HepG2 (cell line): ENCODE measurements around the gene RING1. TPM values are rescaled to one million over a fixed set of nuclear protein-coding genes. Genes with fewer than 3 reads are reported as not detected.

Source experiments
- EP300 ChIP-seq, 3 experiments: sonication (generic) in 1 of 3; formaldehyde crosslinking in 1 of 3; IDR thresholded peaks; 2 replicates each; pipeline versions ENCODE4 v1.5.1 to v1.6.1; 2011 to 2020; ENCODE audit warnings: low read depth in 2 of 3, low read length in 2 of 3, borderline replicate concordance in 1 of 3, improper control_type of control experiment in 1 of 3, mild to moderate bottlenecking in 1 of 3, missing genetic modification reagents in 1 of 3, moderate library complexity in 1 of 3
- GPBP1L1 ChIP-seq: sonication (generic); formaldehyde crosslinking; IDR thresholded peaks from 2 replicates; pipeline ENCODE4 v1.5.0; 2020; ENCODE audit warnings: mild to moderate bottlenecking, missing genetic modification reagents
- HDAC1 ChIP-seq: sonication (generic); formaldehyde crosslinking; IDR thresholded peaks from 2 replicates; pipeline ENCODE4 v1.5.1; 2020; ENCODE audit warnings: mild to moderate bottlenecking, missing genetic modification reagents
- HNRNPL ChIP-seq: fragments of 200-400 bp; formaldehyde crosslinking; IDR thresholded peaks from 2 replicates; pipeline ENCODE4 v1.6.1; 2017; ENCODE audit warnings: mild to moderate bottlenecking, low read depth, low read length
- HNRNPUL1 ChIP-seq: fragments of 200-400 bp; formaldehyde crosslinking; IDR thresholded peaks from 2 replicates; pipeline ENCODE4 v1.6.1; 2017; ENCODE audit warnings: low read depth, mild to moderate bottlenecking, low read length, moderate library complexity
- KLF11 ChIP-seq: IDR thresholded peaks from 2 replicates; pipeline ENCODE4 v1.6.1; 2016; ENCODE audit warnings: missing compliant biosample characterization
- KLF13 ChIP-seq: sonication (generic); formaldehyde crosslinking; IDR thresholded peaks from 2 replicates; pipeline ENCODE4 v1.4.0; 2020; ENCODE audit warnings: mild to moderate bottlenecking, missing genetic modification reagents
- MNT ChIP-seq: fragments of 450-650 bp; IDR thresholded peaks from 2 replicates; pipeline ENCODE4 v1.6.1; 2016
- NR1H2 ChIP-seq: sonication (generic); formaldehyde crosslinking; IDR thresholded peaks from 2 replicates; pipeline ENCODE4 v1.8.1; 2022; ENCODE audit warnings: low read depth, missing genetic modification reagents, borderline replicate concordance
- RBFOX2 ChIP-seq: fragments of 200-400 bp; formaldehyde crosslinking; IDR thresholded peaks from 2 replicates; pipeline ENCODE4 v1.6.1; 2017; ENCODE audit warnings: low read depth, mild to moderate bottlenecking, low read length
- RELA ChIP-seq: sonication (generic); formaldehyde crosslinking; IDR thresholded peaks from 2 replicates; pipeline ENCODE4 v1.4.0; 2020; ENCODE audit warnings: missing genetic modification reagents
- REPIN1 ChIP-seq: sonication (generic); formaldehyde crosslinking; IDR thresholded peaks from 2 replicates; pipeline ENCODE4 v1.8.0; 2022; ENCODE audit warnings: missing genetic modification reagents, low read depth, mild to moderate bottlenecking, borderline replicate concordance
- SIX1 ChIP-seq: sonication (generic); formaldehyde crosslinking; IDR thresholded peaks from 2 replicates; pipeline ENCODE4 v1.4.0; 2020; ENCODE audit warnings: missing genetic modification reagents, borderline replicate concordance
- SOX5 ChIP-seq: IDR thresholded peaks from 2 replicates; pipeline ENCODE4 v1.6.1; 2016; ENCODE audit warnings: borderline replicate concordance
- XRCC5 ChIP-seq: fragments of 200-400 bp; formaldehyde crosslinking; optimal IDR thresholded peaks from 2 replicates; pipeline ENCODE3; 2017; ENCODE audit warnings: mild to moderate bottlenecking, low read length
- ZMAT3 ChIP-seq: sonication (generic); formaldehyde crosslinking; conservative IDR thresholded peaks from 2 replicates; pipeline ENCODE4 v1.7.0; 2021; ENCODE audit warnings: missing genetic modification reagents
- ZNF138 ChIP-seq: sonication (generic); formaldehyde crosslinking; IDR thresholded peaks from 2 replicates; pipeline ENCODE4 v1.5.0; 2020; ENCODE audit warnings: mild to moderate bottlenecking, low read depth, missing genetic modification reagents
- ZNF24 ChIP-seq: fragments of 450-650 bp; IDR thresholded peaks from 2 replicates; pipeline ENCODE4 v1.6.1; 2017; ENCODE audit warnings: antibody characterized with exemption, mild to moderate bottlenecking
- ZNF253 ChIP-seq: sonication (generic); formaldehyde crosslinking; IDR thresholded peaks from 2 replicates; pipeline ENCODE4 v1.8.0; 2022; ENCODE audit warnings: mild to moderate bottlenecking, missing genetic modification reagents, borderline replicate concordance
- ZNF281 ChIP-seq: sonication (generic); formaldehyde crosslinking; IDR thresholded peaks from 2 replicates; pipeline ENCODE4 v1.4.0; 2020; ENCODE audit warnings: missing genetic modification reagents, borderline replicate concordance
- ZNF513 ChIP-seq: sonication (generic); formaldehyde crosslinking; conservative IDR thresholded peaks from 2 replicates; pipeline ENCODE4 v1.5.0; 2020; ENCODE audit warnings: missing genetic modification reagents
- ZNF550 ChIP-seq: sonication (generic); formaldehyde crosslinking; IDR thresholded peaks from 2 replicates; pipeline ENCODE4 v1.4.0; 2020; ENCODE audit warnings: mild to moderate bottlenecking, missing genetic modification reagents, borderline replicate concordance
- ZNF772 ChIP-seq: sonication (generic); formaldehyde crosslinking; IDR thresholded peaks from 2 replicates; pipeline ENCODE4 v1.5.0; 2020; ENCODE audit warnings: mild to moderate bottlenecking, missing genetic modification reagents
- polyA plus RNA-seq, 8 experiments: library from polyadenylated mRNA; depleted of rRNA in 3 of 8; stranded (reverse) in 7 of 8; unstranded in 1 of 8; fragments of >200 nt; fragmentation: Illumina TruSeq in 4 of 8; extraction: Trizol in 4 of 8; gene quantifications; 2 replicates each; pipeline versions ENCODE4 v1.2.1 to v1.2.3, GENCODE V29; 2011 to 2016; ENCODE audit warnings: low read depth in 4 of 8, missing spikeins in 1 of 8, mixed read lengths in 1 of 8; ENCODE audit not compliant: insufficient read depth in 1 of 8
- total RNA-seq, 5 experiments: library from RNA; depleted of rRNA; stranded (reverse); fragments of >200 nt; fragmentation: Illumina TruSeq; extraction: Trizol; gene quantifications; 2 replicates each; pipeline ENCODE4 v1.2.3, GENCODE V29; 2016; ENCODE audit warnings: low read depth in 1 of 5

RING1 gene
- total and polyA plus RNA-seq, 2 of the 13 experiments (the other 11 are each of a cell fraction or from before 2014, with no cell fraction given) = 23.9 to 33.6 TPM

GRCh38 chr6:33191383-33192104, 16.8 kb upstream of the RING1 start (continued):
- TF ChIP-seq ZNF513 (CRISPR knock-in tag) (no peak), ZMAT3 (CRISPR knock-in tag) (no peak), SOX5 (CRISPR knock-in tag) (no peak), HNRNPL (peak; percentile 95), MNT (no peak), ZNF138 (no peak), RBFOX2 (no peak), EP300 (IDR thresholded peaks at IDR 0.05; ENCODE audit: low read depth in 2 of 2, low read length in 2 of 2) (no peak), EP300 (CRISPR knock-in tag; IDR thresholded peaks at IDR 0.05; ENCODE audit: borderline replicate concordance) (no peak), ZNF281 (peak; percentile 64; the same call in 1 of the 2 replicates), XRCC5 (no peak), REPIN1 (CRISPR knock-in tag) (no peak), HDAC1 (CRISPR knock-in tag) (0 out of 2 replicates have a peak, but pooled peaks have one; percentile 22), GPBP1L1 (CRISPR knock-in tag) (no peak), RELA (CRISPR knock-in tag) (no peak), ZNF772 (CRISPR knock-in tag) (peak; percentile 49; the same call in 1 of the 2 replicates), KLF13 (CRISPR knock-in tag) (no peak), ZNF550 (CRISPR knock-in tag) (no peak), KLF11 (CRISPR knock-in tag) (no peak), NR1H2 (CRISPR knock-in tag) (no peak), SIX1 (CRISPR knock-in tag) (no peak), HNRNPUL1 (no peak), ZNF24 (no peak), ZNF253 (no peak)
